Breast epithelium (tissue), 3 donors: Measurements from ENCODE around the gene APOBEC3H.
"Not testable (repeated sequence)": the region's sequence is repeated elsewhere in the genome, so short reads cannot be mapped to it uniquely, and the experiment has no call there.

Experiments used
- POLR2A ChIP-seq: fragments of 450-650 bp; IDR thresholded peaks from one replicate; pipeline ENCODE4 v1.6.1; 2016; ENCODE audit warnings: antibody characterized with exemption, mild to moderate bottlenecking, moderate library complexity
- POLR2AphosphoS5 ChIP-seq, 3 donors: sonication (generic); formaldehyde crosslinking; IDR thresholded peaks; one replicate each; pipeline ENCODE4 v1.6.1; 2017; ENCODE audit warnings: antibody characterized with exemption in 3 of 3
- TF ChIP-seq, protein P1 (sequence below), 3 donors: fragments of 450-650 bp; IDR thresholded peaks; one replicate each; pipeline ENCODE4 v1.5.1; 2016 to 2017; ENCODE audit warnings: antibody characterized with exemption in 3 of 3, mild to moderate bottlenecking in 3 of 3, moderate library complexity in 3 of 3

- TF ChIP-seq, protein P1, sequence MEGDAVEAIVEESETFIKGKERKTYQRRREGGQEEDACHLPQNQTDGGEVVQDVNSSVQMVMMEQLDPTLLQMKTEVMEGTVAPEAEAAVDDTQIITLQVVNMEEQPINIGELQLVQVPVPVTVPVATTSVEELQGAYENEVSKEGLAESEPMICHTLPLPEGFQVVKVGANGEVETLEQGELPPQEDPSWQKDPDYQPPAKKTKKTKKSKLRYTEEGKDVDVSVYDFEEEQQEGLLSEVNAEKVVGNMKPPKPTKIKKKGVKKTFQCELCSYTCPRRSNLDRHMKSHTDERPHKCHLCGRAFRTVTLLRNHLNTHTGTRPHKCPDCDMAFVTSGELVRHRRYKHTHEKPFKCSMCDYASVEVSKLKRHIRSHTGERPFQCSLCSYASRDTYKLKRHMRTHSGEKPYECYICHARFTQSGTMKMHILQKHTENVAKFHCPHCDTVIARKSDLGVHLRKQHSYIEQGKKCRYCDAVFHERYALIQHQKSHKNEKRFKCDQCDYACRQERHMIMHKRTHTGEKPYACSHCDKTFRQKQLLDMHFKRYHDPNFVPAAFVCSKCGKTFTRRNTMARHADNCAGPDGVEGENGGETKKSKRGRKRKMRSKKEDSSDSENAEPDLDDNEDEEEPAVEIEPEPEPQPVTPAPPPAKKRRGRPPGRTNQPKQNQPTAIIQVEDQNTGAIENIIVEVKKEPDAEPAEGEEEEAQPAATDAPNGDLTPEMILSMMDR (IDR thresholded peaks at IDR 0.05) = not testable (repeated sequence)
- TF ChIP-seq POLR2AphosphoS5 (IDR thresholded peaks at IDR 0.05); POLR2A: not testable (repeated sequence)
Observed at GRCh38 chr22:39079054-39079637, 17.9 kb upstream of the APOBEC3H start.
